ENCODE measurements around the gene STAG2.
"Not testable (repeated sequence)": the region's sequence is repeated elsewhere in the genome, so short reads cannot be mapped to it uniquely, and the experiment has no call there.

STAG2 gene

GRCh38 chrX:123927845-123928244 is 33.7 kb upstream of the STAG2 start:
- Histone ChIP-seq H3K9me3 (replicated peaks; ENCODE audit: insufficient read depth, low read length) (no peaks in the 10 kb centered on the region), H3K36me3 (replicated peaks; ENCODE audit: insufficient read depth, low read length) (no peaks in the 10 kb centered on the region), H3K4me1 (ENCODE audit: low read length) (no peaks in the 10 kb centered on the region), H3K4me3 (ENCODE audit: low read length) (no peak overlapping the region), H3F3A (ENCODE audit: insufficient read depth, low read length) (no peaks in the 10 kb centered on the region), H4K20me1 (ENCODE audit: insufficient read depth, low read length) (no peaks in the 10 kb centered on the region), H3K79me2 (ENCODE audit: low read length) (no peaks in the 10 kb centered on the region), H3K27me3 (replicated peaks; ENCODE audit: insufficient read depth, low read length) (no peaks in the 10 kb centered on the region), H3K9me2 (replicated peaks; ENCODE audit: insufficient read depth, low read length) (no peaks in the 10 kb centered on the region), H3K27ac (ENCODE audit: low read length) (no peak overlapping the region), H2AFZ (ENCODE audit: low read length) (no peak overlapping the region), H3K4me2 (ENCODE audit: low read depth, low read length) (no peak overlapping the region), H3K9ac (ENCODE audit: low read length) (no peak overlapping the region)
- TF ChIP-seq EZH2phosphoT487 (IDR thresholded peaks at IDR 0.05; ENCODE audit: low read length) (no peak), CTCF (IDR thresholded peaks at IDR 0.05; ENCODE audit: low read length) (no peak), EZH2 (optimal IDR thresholded peaks at IDR 0.05; ENCODE audit: low read depth, low read length) (no peak)
- no peak for DNase-seq

GRCh38 chrX:123932055-123932454 is 29.5 kb upstream of the STAG2 start:
- not testable (repeated sequence) for H3K4me1 ChIP-seq (ENCODE audit: low read length); H3K9ac ChIP-seq (ENCODE audit: low read length); H3K36me3 ChIP-seq (replicated peaks; ENCODE audit: insufficient read depth, low read length); H3K27ac ChIP-seq (ENCODE audit: low read length); H3F3A ChIP-seq (ENCODE audit: insufficient read depth, low read length); H3K9me3 ChIP-seq (replicated peaks; ENCODE audit: insufficient read depth, low read length); H3K79me2 ChIP-seq (ENCODE audit: low read length); H4K20me1 ChIP-seq (ENCODE audit: insufficient read depth, low read length); H3K4me3 ChIP-seq (ENCODE audit: low read length); H3K27me3 ChIP-seq (replicated peaks; ENCODE audit: insufficient read depth, low read length); H3K9me2 ChIP-seq (replicated peaks; ENCODE audit: insufficient read depth, low read length); H2AFZ ChIP-seq (ENCODE audit: low read length); H3K4me2 ChIP-seq (ENCODE audit: low read depth, low read length); DNase-seq

GRCh38 chrX:123943074-123943473 is 18.4 kb upstream of the STAG2 start:
- H3K27ac ChIP-seq (ENCODE audit: low read length) = no peak overlapping the region
- no peaks in the 10 kb centered on the region for H3K79me2 ChIP-seq (ENCODE audit: low read length)
- no peaks in the 10 kb centered on the region for H3F3A ChIP-seq (ENCODE audit: insufficient read depth, low read length)
- H3K9me2 ChIP-seq (replicated peaks; ENCODE audit: insufficient read depth, low read length) = no peaks in the 10 kb centered on the region
- H3K9ac ChIP-seq (ENCODE audit: low read length) = no peak overlapping the region
- no peak for DNase-seq
- H3K27me3 ChIP-seq (replicated peaks; ENCODE audit: insufficient read depth, low read length) = no peaks in the 10 kb centered on the region
- H3K4me1 ChIP-seq (ENCODE audit: low read length) = no peaks in the 10 kb centered on the region
- no peaks in the 10 kb centered on the region for H3K36me3 ChIP-seq (replicated peaks; ENCODE audit: insufficient read depth, low read length)
- no peak for TF ChIP-seq CTCF (IDR thresholded peaks at IDR 0.05; ENCODE audit: low read length)
- TF ChIP-seq EZH2 (optimal IDR thresholded peaks at IDR 0.05; ENCODE audit: low read depth, low read length) = no peak
- TF ChIP-seq EZH2phosphoT487 (IDR thresholded peaks at IDR 0.05; ENCODE audit: low read length) = no peak
- no peak overlapping the region for H2AFZ ChIP-seq (ENCODE audit: low read length)
- H3K4me2 ChIP-seq (ENCODE audit: low read depth, low read length) = no peak overlapping the region
- H3K9me3 ChIP-seq (replicated peaks; ENCODE audit: insufficient read depth, low read length) = no peaks in the 10 kb centered on the region
- no peak overlapping the region for H3K4me3 ChIP-seq (ENCODE audit: low read length)
- no peaks in the 10 kb centered on the region for H4K20me1 ChIP-seq (ENCODE audit: insufficient read depth, low read length)

GRCh38 chrX:123943488-123943887 is 18.0 kb upstream of the STAG2 start:
- DNase-seq = no peak
- H3K9me3 ChIP-seq (replicated peaks; ENCODE audit: insufficient read depth, low read length) = no peaks in the 10 kb centered on the region
- no peaks in the 10 kb centered on the region for H3K27me3 ChIP-seq (replicated peaks; ENCODE audit: insufficient read depth, low read length)
- H3K9ac ChIP-seq (ENCODE audit: low read length) = no peak overlapping the region
- no peaks in the 10 kb centered on the region for H3F3A ChIP-seq (ENCODE audit: insufficient read depth, low read length)
- no peaks in the 10 kb centered on the region for H4K20me1 ChIP-seq (ENCODE audit: insufficient read depth, low read length)
- TF ChIP-seq CTCF (IDR thresholded peaks at IDR 0.05; ENCODE audit: low read length) (no peak), EZH2 (optimal IDR thresholded peaks at IDR 0.05; ENCODE audit: low read depth, low read length) (no peak), EZH2phosphoT487 (IDR thresholded peaks at IDR 0.05; ENCODE audit: low read length) (no peak)
- no peaks in the 10 kb centered on the region for H3K79me2 ChIP-seq (ENCODE audit: low read length)
- no peaks in the 10 kb centered on the region for H3K9me2 ChIP-seq (replicated peaks; ENCODE audit: insufficient read depth, low read length)
- no peaks in the 10 kb centered on the region for H3K36me3 ChIP-seq (replicated peaks; ENCODE audit: insufficient read depth, low read length)
- no peak overlapping the region for H3K27ac ChIP-seq (ENCODE audit: low read length)
- H3K4me1 ChIP-seq (ENCODE audit: low read length) = no peaks in the 10 kb centered on the region
- no peak overlapping the region for H3K4me2 ChIP-seq (ENCODE audit: low read depth, low read length)
- no peak overlapping the region for H3K4me3 ChIP-seq (ENCODE audit: low read length)
- H2AFZ ChIP-seq (ENCODE audit: low read length) = no peak overlapping the region
